ENCODE results near the gene HBG2.

- TF ChIP-seq, protein P1, sequence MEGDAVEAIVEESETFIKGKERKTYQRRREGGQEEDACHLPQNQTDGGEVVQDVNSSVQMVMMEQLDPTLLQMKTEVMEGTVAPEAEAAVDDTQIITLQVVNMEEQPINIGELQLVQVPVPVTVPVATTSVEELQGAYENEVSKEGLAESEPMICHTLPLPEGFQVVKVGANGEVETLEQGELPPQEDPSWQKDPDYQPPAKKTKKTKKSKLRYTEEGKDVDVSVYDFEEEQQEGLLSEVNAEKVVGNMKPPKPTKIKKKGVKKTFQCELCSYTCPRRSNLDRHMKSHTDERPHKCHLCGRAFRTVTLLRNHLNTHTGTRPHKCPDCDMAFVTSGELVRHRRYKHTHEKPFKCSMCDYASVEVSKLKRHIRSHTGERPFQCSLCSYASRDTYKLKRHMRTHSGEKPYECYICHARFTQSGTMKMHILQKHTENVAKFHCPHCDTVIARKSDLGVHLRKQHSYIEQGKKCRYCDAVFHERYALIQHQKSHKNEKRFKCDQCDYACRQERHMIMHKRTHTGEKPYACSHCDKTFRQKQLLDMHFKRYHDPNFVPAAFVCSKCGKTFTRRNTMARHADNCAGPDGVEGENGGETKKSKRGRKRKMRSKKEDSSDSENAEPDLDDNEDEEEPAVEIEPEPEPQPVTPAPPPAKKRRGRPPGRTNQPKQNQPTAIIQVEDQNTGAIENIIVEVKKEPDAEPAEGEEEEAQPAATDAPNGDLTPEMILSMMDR (IDR thresholded peaks at IDR 0.05) = no peak
- TF ChIP-seq EP300 (IDR thresholded peaks at IDR 0.05) (no peak), POLR2A (IDR thresholded peaks at IDR 0.05) (no peak)
These were observed 27.0 kb upstream of the HBG2 start for GRCh38 chr11:5281596-5281995.
